ENCODE results near the gene SLC35E1.

DNA sequence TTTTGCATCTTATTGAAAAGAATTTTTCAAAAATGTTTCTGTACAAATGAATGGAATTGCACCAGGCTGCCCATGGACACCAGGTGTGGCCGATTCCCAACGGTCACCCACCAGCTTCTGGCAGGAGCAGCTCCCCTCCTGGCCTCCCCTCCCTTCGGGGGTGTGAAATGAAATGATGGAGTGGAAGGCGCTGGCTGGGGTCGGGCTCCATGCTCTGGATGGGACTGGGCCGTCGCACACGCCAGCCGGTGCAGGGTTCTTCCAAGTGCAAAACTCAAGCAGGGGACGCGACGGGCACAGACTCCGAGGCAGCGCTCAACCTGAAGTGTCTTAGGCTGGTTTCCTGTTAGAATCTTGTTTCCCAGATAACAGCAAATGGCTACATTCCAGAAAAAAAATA, 54.2 kb downstream of the SLC35E1 start:
- TF ChIP-seq POLR2AphosphoS5 (IDR thresholded peaks at IDR 0.05; ENCODE audit: low read depth) (no peak), GABPA (IDR thresholded peaks at IDR 0.05; ENCODE audit: low read depth) (no peak)
- TF ChIP-seq, protein P1, sequence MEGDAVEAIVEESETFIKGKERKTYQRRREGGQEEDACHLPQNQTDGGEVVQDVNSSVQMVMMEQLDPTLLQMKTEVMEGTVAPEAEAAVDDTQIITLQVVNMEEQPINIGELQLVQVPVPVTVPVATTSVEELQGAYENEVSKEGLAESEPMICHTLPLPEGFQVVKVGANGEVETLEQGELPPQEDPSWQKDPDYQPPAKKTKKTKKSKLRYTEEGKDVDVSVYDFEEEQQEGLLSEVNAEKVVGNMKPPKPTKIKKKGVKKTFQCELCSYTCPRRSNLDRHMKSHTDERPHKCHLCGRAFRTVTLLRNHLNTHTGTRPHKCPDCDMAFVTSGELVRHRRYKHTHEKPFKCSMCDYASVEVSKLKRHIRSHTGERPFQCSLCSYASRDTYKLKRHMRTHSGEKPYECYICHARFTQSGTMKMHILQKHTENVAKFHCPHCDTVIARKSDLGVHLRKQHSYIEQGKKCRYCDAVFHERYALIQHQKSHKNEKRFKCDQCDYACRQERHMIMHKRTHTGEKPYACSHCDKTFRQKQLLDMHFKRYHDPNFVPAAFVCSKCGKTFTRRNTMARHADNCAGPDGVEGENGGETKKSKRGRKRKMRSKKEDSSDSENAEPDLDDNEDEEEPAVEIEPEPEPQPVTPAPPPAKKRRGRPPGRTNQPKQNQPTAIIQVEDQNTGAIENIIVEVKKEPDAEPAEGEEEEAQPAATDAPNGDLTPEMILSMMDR (IDR thresholded peaks at IDR 0.05; ENCODE audit: insufficient read depth, low read length) = no peak
- TF ChIP-seq, protein P2, sequence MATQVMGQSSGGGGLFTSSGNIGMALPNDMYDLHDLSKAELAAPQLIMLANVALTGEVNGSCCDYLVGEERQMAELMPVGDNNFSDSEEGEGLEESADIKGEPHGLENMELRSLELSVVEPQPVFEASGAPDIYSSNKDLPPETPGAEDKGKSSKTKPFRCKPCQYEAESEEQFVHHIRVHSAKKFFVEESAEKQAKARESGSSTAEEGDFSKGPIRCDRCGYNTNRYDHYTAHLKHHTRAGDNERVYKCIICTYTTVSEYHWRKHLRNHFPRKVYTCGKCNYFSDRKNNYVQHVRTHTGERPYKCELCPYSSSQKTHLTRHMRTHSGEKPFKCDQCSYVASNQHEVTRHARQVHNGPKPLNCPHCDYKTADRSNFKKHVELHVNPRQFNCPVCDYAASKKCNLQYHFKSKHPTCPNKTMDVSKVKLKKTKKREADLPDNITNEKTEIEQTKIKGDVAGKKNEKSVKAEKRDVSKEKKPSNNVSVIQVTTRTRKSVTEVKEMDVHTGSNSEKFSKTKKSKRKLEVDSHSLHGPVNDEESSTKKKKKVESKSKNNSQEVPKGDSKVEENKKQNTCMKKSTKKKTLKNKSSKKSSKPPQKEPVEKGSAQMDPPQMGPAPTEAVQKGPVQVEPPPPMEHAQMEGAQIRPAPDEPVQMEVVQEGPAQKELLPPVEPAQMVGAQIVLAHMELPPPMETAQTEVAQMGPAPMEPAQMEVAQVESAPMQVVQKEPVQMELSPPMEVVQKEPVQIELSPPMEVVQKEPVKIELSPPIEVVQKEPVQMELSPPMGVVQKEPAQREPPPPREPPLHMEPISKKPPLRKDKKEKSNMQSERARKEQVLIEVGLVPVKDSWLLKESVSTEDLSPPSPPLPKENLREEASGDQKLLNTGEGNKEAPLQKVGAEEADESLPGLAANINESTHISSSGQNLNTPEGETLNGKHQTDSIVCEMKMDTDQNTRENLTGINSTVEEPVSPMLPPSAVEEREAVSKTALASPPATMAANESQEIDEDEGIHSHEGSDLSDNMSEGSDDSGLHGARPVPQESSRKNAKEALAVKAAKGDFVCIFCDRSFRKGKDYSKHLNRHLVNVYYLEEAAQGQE (IDR thresholded peaks at IDR 0.05; ENCODE audit: insufficient replicate concordance, low read depth) = no peak
